Thyroid gland (tissue), 4 donors: ENCODE measurements around the gene KIF16B. TPM values are rescaled to one million over a fixed set of nuclear protein-coding genes. Genes with fewer than 3 reads are reported as not detected.

Experiments used
- DNase-seq, 2 donors: peaks; one replicate each; pipeline ENCODE4 v3.0.0-alpha.2; 2019
- H3K27ac ChIP-seq, 3 donors: fragments of 200-600 bp; sonication (generic); 1 replicate in 2 of 3; 2 replicates in 1 of 3; pipeline ENCODE4 v1.5.1; 2016 to 2019; ENCODE audit warnings: mild to moderate bottlenecking in 1 of 3, moderate library complexity in 1 of 3
- H3K27me3 ChIP-seq: fragments of 200-600 bp; sonication (generic); one replicate; pipeline ENCODE4 v1.5.1; 2019
- H3K36me3 ChIP-seq, 2 donors: fragments of 200-600 bp; sonication (generic); one replicate each; pipeline ENCODE4 v1.5.1; 2016 to 2019
- H3K4me1 ChIP-seq, 2 donors: fragments of 200-600 bp; sonication (generic); one replicate each; pipeline ENCODE4 v1.5.1; 2017 to 2019
- H3K4me3 ChIP-seq, 3 donors: fragments of 200-600 bp; sonication (generic); replicated peaks in 1 of 3; 1 replicate in 2 of 3; 2 replicates in 1 of 3; pipeline ENCODE4 v1.5.1; 2016; ENCODE audit warnings: mild to moderate bottlenecking in 1 of 3
- H3K9me3 ChIP-seq: fragments of 200-600 bp; sonication (generic); one replicate; pipeline ENCODE4 v1.5.1; 2017
- POLR2A ChIP-seq, 2 donors: fragments of 450-650 bp; IDR thresholded peaks; one replicate each; pipeline ENCODE4 v1.6.1; 2017; ENCODE audit warnings: antibody characterized with exemption in 2 of 2, mild to moderate bottlenecking in 2 of 2, moderate library complexity in 1 of 2
- WGBS, 2 donors: methylation state at CpG; one replicate each; pipeline ENCODE4 v1.1.5; 2017; 5-methylcytosine and 5-hydroxymethylcytosine counted together
- intact Hi-C: fragments of 100-400 bp; cut with DNase I; formaldehyde crosslinking; loops from one replicate; pipeline ENCODE4 v1.15.1; 2023
- total RNA-seq, 4 donors: library from RNA; depleted of rRNA; stranded (reverse); fragments of >200 nt; gene quantifications; one replicate each; pipeline ENCODE4 v1.2.3, GENCODE V29; 2016
- TF ChIP-seq, protein P1 (sequence below), 6 experiments: fragments of 200-600 bp in 3 of 6; fragments of 450-650 bp in 3 of 6; sonication (generic) in 3 of 6; IDR thresholded peaks; one replicate each; pipeline ENCODE4 v1.5.1; 2016 to 2019; ENCODE audit warnings: antibody characterized with exemption in 6 of 6, mild to moderate bottlenecking in 2 of 6, inconsistent platforms in 1 of 6, moderate library complexity in 1 of 6

The KIF16B gene
- total RNA-seq, 4 donors from 2014 or later, result 18.5 to 32.8 (median 28.6) TPM

DNA sequence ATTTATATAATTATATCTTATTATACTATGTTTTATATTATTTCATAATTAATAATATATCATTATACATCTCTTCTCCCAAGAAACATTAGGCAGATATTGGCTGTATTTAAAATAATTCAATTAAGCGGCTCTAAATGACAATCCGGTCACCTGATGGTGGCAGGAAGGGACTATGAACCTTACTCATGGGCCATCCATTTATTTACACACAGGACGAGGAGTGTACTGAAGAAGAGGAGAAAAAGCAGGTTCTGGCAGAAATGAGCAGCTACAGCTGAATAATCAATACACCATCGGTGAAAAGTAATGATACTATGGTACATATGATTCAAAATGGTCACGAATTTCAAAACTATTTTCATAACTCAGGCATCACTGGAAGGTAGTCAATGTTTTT, 277.7 kb downstream of the KIF16B start:
- no peak for DNase-seq
- Histone ChIP-seq H3K27me3 (no peaks in the 10 kb centered on the region), H3K4me3 (no peak overlapping the region), H3K9me3 (no peaks in the 10 kb centered on the region), H3K27ac (no peak overlapping the region), H3K4me1 (no peaks in the 10 kb centered on the region), H3K36me3 (no peaks in the 10 kb centered on the region)
- intact Hi-C loops, result no loop called here
- TF ChIP-seq POLR2A (IDR thresholded peaks at IDR 0.05), result no peak
- TF ChIP-seq, protein P1, sequence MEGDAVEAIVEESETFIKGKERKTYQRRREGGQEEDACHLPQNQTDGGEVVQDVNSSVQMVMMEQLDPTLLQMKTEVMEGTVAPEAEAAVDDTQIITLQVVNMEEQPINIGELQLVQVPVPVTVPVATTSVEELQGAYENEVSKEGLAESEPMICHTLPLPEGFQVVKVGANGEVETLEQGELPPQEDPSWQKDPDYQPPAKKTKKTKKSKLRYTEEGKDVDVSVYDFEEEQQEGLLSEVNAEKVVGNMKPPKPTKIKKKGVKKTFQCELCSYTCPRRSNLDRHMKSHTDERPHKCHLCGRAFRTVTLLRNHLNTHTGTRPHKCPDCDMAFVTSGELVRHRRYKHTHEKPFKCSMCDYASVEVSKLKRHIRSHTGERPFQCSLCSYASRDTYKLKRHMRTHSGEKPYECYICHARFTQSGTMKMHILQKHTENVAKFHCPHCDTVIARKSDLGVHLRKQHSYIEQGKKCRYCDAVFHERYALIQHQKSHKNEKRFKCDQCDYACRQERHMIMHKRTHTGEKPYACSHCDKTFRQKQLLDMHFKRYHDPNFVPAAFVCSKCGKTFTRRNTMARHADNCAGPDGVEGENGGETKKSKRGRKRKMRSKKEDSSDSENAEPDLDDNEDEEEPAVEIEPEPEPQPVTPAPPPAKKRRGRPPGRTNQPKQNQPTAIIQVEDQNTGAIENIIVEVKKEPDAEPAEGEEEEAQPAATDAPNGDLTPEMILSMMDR (IDR thresholded peaks at IDR 0.05), result no peak
- WGBS, 2 donors, result 87 to 96% methylated on average over 5 of the region's 5 CpGs

DNA sequence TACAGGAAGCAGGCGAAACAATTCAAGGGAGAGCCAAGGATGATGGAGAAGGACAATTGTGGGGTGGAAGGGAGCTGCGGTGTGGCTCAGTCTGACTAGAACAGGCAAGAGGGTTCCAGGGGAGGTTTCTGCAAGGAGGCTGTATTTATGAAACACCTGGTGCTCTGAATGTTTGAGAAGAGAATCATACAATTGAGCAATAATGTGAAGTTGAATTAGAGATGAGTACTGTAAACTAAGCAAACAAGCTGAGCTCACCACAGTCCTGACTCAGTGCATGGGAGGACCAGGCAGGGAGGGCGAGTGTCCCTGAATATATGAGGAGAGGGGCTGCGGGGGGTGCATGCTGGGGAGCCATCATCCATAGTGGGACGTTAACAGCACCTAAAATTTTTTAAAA, 279.7 kb downstream of the KIF16B start:
- WGBS, 2 donors, result 94% methylated on average over 5 of the region's 5 CpGs
- Histone ChIP-seq H3K27ac (no peak overlapping the region), H3K9me3 (no peaks in the 10 kb centered on the region), H3K4me1 (no peaks in the 10 kb centered on the region), H3K4me3 (no peak overlapping the region), H3K36me3 (no peaks in the 10 kb centered on the region), H3K27me3 (no peaks in the 10 kb centered on the region)
- TF ChIP-seq, protein P1 (IDR thresholded peaks at IDR 0.05), result no peak
- DNase-seq, result no peak
- intact Hi-C loops, result no loop called here

GRCh38 chr20:16292226-16292880, 280.9 kb downstream of the KIF16B start:
- 88 to 91% methylated on average over 4 of the region's 4 CpGs for WGBS, 2 donors

GRCh38 chr20:16290358-16290757, 282.9 kb downstream of the KIF16B start:
- H3K27ac ChIP-seq, result no peak overlapping the region
- no peaks in the 10 kb centered on the region for H3K4me1 ChIP-seq
- intact Hi-C loops, result no loop called here
- TF ChIP-seq POLR2A (IDR thresholded peaks at IDR 0.05), result no peak
- TF ChIP-seq, protein P1 (IDR thresholded peaks at IDR 0.05), result no peak
- WGBS, 2 donors, result 73 to 80% methylated on average over 4 of the region's 4 CpGs
- no peak for DNase-seq
- no peaks in the 10 kb centered on the region for H3K36me3 ChIP-seq
- no peaks in the 10 kb centered on the region for H3K27me3 ChIP-seq
- no peak overlapping the region for H3K4me3 ChIP-seq
- no peaks in the 10 kb centered on the region for H3K9me3 ChIP-seq

More at GRCh38 chr20:16292226-16292880, 280.9 kb downstream of the KIF16B start:
- intact Hi-C loops, result no loop called here
- Histone ChIP-seq H3K4me1 (no peaks in the 10 kb centered on the region), H3K27me3 (no peaks in the 10 kb centered on the region), H3K9me3 (no peaks in the 10 kb centered on the region), H3K27ac (no peak overlapping the region), H3K36me3 (no peaks in the 10 kb centered on the region), H3K4me3 (no peak overlapping the region)
- no peak for DNase-seq
- no peak for TF ChIP-seq POLR2A (IDR thresholded peaks at IDR 0.05)
- TF ChIP-seq, protein P1 (IDR thresholded peaks at IDR 0.05), result no peak

- intact Hi-C loops, result no loop called here
- DNase-seq, result no peak
- Histone ChIP-seq H3K27me3 (no peaks in the 10 kb centered on the region), H3K27ac (no peak overlapping the region), H3K4me1 (peaks cover 0 to 8% of the 10 kb centered on the region in 2 donors), H3K9me3 (no peaks in the 10 kb centered on the region), H3K36me3 (no peaks in the 10 kb centered on the region), H3K4me3 (no peak overlapping the region)
- 80 to 92% methylated on average over 2 of the region's 2 CpGs for WGBS, 2 donors
- TF ChIP-seq POLR2A (IDR thresholded peaks at IDR 0.05), result no peak
- TF ChIP-seq, protein P1 (IDR thresholded peaks at IDR 0.05), result no peak
Observed at GRCh38 chr20:16287776-16288175, 285.5 kb downstream of the KIF16B start.
